ENCODE data around the gene DNAH2.
"Not testable (repeated sequence)": the region's sequence is repeated elsewhere in the genome, so short reads cannot be mapped to it uniquely, and the experiment has no call there.

DNA sequence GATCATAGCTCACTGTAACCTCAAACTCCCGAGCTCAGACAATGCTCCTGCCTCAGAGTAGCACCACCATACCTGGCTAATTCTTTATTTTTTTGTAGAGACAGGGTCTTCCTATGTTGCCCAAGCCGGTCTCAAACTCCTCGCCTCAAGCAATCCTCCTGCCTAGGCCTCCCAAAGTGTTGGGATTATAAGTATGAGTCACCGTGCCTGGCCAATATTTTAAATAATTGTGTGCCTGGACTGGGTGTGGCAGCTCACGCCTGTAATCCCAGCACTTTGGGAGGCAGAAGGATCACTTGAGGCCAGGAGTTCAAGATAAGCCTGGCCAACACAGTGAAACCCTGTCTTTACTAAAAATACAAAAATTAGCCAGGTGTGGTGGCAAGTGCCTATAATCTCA lies 146.8 kb downstream of the DNAH2 start:
- TF ChIP-seq, protein P1, sequence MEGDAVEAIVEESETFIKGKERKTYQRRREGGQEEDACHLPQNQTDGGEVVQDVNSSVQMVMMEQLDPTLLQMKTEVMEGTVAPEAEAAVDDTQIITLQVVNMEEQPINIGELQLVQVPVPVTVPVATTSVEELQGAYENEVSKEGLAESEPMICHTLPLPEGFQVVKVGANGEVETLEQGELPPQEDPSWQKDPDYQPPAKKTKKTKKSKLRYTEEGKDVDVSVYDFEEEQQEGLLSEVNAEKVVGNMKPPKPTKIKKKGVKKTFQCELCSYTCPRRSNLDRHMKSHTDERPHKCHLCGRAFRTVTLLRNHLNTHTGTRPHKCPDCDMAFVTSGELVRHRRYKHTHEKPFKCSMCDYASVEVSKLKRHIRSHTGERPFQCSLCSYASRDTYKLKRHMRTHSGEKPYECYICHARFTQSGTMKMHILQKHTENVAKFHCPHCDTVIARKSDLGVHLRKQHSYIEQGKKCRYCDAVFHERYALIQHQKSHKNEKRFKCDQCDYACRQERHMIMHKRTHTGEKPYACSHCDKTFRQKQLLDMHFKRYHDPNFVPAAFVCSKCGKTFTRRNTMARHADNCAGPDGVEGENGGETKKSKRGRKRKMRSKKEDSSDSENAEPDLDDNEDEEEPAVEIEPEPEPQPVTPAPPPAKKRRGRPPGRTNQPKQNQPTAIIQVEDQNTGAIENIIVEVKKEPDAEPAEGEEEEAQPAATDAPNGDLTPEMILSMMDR (conservative IDR thresholded peaks at IDR 0.05 in 1 of 2, IDR thresholded peaks at IDR 0.05 in 1 of 2; ENCODE audit: low read depth in 1 of 2, low read length in 2 of 2): not testable (repeated sequence)
- not testable (repeated sequence) for TF ChIP-seq EZH2 (IDR thresholded peaks at IDR 0.05; ENCODE audit: low read length, missing control alignments)

Measured in fibroblast of lung (primary cell).